Neuronal stem cell (in vitro differentiated cells): ENCODE results near the gene PRH1.

ENCODE experiments used
- DNase-seq: peaks from one replicate; pipeline ENCODE4 v3.0.0-alpha.2; 2013; ENCODE audit warnings: low spot score
- H2AFZ ChIP-seq: one replicate; pipeline ENCODE4 v1.6.1; 2013; ENCODE audit warnings: mild to moderate bottlenecking, low read length, inconsistent platforms
- H2AK5ac ChIP-seq: 2 replicates; pipeline ENCODE4 v1.6.1; 2013; ENCODE audit warnings: low read depth, mild to moderate bottlenecking, inconsistent platforms, low read length, moderate library complexity, mixed read lengths
- H2BK120ac ChIP-seq: 2 replicates; pipeline ENCODE4 v1.6.1; 2013; ENCODE audit warnings: low read depth, mild to moderate bottlenecking, inconsistent platforms, low read length, moderate library complexity, mixed read lengths
- H2BK12ac ChIP-seq: one replicate; pipeline ENCODE4 v1.6.1; 2013; ENCODE audit warnings: low read length, inconsistent platforms
- H2BK15ac ChIP-seq: 2 replicates; pipeline ENCODE4 v1.6.1; 2013; ENCODE audit warnings: mild to moderate bottlenecking, low read length, inconsistent platforms, mixed read lengths
- H2BK5ac ChIP-seq: one replicate; pipeline ENCODE4 v1.6.1; 2013; ENCODE audit warnings: inconsistent platforms, mild to moderate bottlenecking, low read length, moderate library complexity
- H3K14ac ChIP-seq: one replicate; pipeline ENCODE4 v1.6.1; 2013; ENCODE audit warnings: low read length, inconsistent platforms
- H3K18ac ChIP-seq: 2 replicates; pipeline ENCODE4 v1.6.1; 2013; ENCODE audit warnings: low read length, inconsistent platforms
- H3K23ac ChIP-seq: 2 replicates; pipeline ENCODE4 v1.6.1; 2013; ENCODE audit warnings: low read depth, mild to moderate bottlenecking, mixed read lengths, low read length, inconsistent platforms; ENCODE audit not compliant: poor library complexity
- H3K27ac ChIP-seq: replicated peaks from 3 replicates; pipeline ENCODE4 v1.5.1; 2013; ENCODE audit warnings: low read length, inconsistent platforms
- H3K27me3 ChIP-seq, 3 experiments: 2 replicates each; pipeline ENCODE4 v1.6.1; 2013; ENCODE audit warnings: low read length in 3 of 3, mild to moderate bottlenecking in 2 of 3, inconsistent platforms in 1 of 3, low read depth in 1 of 3, mixed read lengths in 1 of 3, moderate library complexity in 1 of 3; ENCODE audit not compliant: control insufficient read depth in 3 of 3, insufficient read depth in 3 of 3
- H3K36me3 ChIP-seq, 2 donors: replicated peaks in 1 of 2; 2 replicates each; pipeline ENCODE4 v1.6.1; 2013; ENCODE audit warnings: low read length in 2 of 2; ENCODE audit not compliant: control insufficient read depth in 2 of 2, insufficient read depth in 2 of 2
- H3K4ac ChIP-seq: 2 replicates; pipeline ENCODE4 v1.6.1; 2013; ENCODE audit warnings: inconsistent platforms, mild to moderate bottlenecking, low read length, moderate library complexity
- H3K4me1 ChIP-seq, 2 donors: 1 replicate in 1 of 2; 2 replicates in 1 of 2; pipeline ENCODE4 v1.6.1; 2013; ENCODE audit warnings: low read length in 2 of 2, low read depth in 1 of 2; ENCODE audit not compliant: control insufficient read depth in 2 of 2, insufficient read depth in 1 of 2
- H3K4me2 ChIP-seq: one replicate; pipeline ENCODE4 v1.6.1; 2013; ENCODE audit warnings: mild to moderate bottlenecking, low read length, inconsistent platforms; ENCODE audit not compliant: insufficient read depth, poor library complexity, severe bottlenecking
- H3K4me3 ChIP-seq, 2 donors: 2 replicates each; pipeline ENCODE4 v1.5.1; 2013; ENCODE audit warnings: low read length in 2 of 2, mild to moderate bottlenecking in 2 of 2, inconsistent platforms in 1 of 2, moderate library complexity in 1 of 2
- H3K79me1 ChIP-seq: one replicate; pipeline ENCODE4 v1.6.1; 2013; ENCODE audit warnings: low read depth, mild to moderate bottlenecking, inconsistent platforms, low read length, moderate library complexity
- H3K9ac ChIP-seq: one replicate; pipeline ENCODE4 v1.6.1; 2013; ENCODE audit warnings: mild to moderate bottlenecking, low read depth, low read length, inconsistent platforms; ENCODE audit not compliant: poor library complexity
- H3K9me3 ChIP-seq, 2 donors: replicated peaks in 1 of 2; 2 replicates each; pipeline versions ENCODE3 to v1.6.1; 2013; ENCODE audit warnings: low read length in 2 of 2, mild to moderate bottlenecking in 2 of 2, inconsistent platforms in 1 of 2, low read depth in 1 of 2, mixed read lengths in 1 of 2, moderate library complexity in 1 of 2; ENCODE audit not compliant: control insufficient read depth in 2 of 2, insufficient read depth in 1 of 2
- H4K8ac ChIP-seq: one replicate; pipeline ENCODE4 v1.6.1; 2013; ENCODE audit warnings: low read depth, mild to moderate bottlenecking, inconsistent platforms, low read length, moderate library complexity
- H4K91ac ChIP-seq: one replicate; pipeline ENCODE4 v1.6.1; 2013; ENCODE audit warnings: low read length, low read depth, mild to moderate bottlenecking, inconsistent platforms; ENCODE audit not compliant: poor library complexity
- WGBS, 2 donors: extraction: QIAGEN DNeasy Blood & Tissue Kit; methylation state at CpG; one replicate each; pipeline ENCODE4 v1.1.7; 2013; ENCODE audit warnings: missing lambda C conversion rate in 2 of 2, mixed read lengths in 1 of 2; ENCODE audit not compliant: insufficient read length in 2 of 2, insufficient replicate concordance in 1 of 2; ENCODE audit errors: extremely low coverage in 2 of 2; 5-methylcytosine and 5-hydroxymethylcytosine counted together

PRH1 gene

DNA sequence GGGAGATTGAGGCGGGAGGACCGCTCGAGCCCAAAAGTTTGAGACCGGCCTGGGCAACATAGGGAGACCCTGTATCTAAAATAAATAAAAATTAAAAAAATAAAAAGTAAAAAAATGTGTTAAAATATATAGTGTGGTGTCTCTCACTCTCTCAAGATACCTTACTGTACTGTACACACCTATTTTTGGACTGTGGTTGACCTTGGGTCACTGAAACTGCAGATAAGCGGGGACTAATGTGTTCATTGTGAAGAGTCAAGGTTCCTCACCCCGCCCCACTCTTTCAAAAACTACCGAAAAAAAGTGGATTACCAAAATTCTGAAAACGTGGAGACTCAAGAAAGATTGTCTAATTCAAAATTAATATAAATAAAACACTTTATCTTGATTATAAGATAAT lies 26.3 kb upstream of the PRH1 start:
- Histone ChIP-seq H3K4me2 (no peak overlapping the region), H3K4ac (no peak overlapping the region), H2BK12ac (no peak overlapping the region), H2BK120ac (no peak overlapping the region), H3K27ac (no peak overlapping the region), H3K36me3 (no peaks in the 10 kb centered on the region), H3K14ac (no peak overlapping the region), H4K91ac (no peak overlapping the region), H3K4me1 (no peaks in the 10 kb centered on the region), H2BK5ac (no peak overlapping the region), H4K8ac (no peak overlapping the region), H3K18ac (no peak overlapping the region), H2AK5ac (no peak overlapping the region), H3K23ac (no peak overlapping the region), H3K9ac (no peak overlapping the region), H3K9me3 (peaks cover 0 to 3% of the 10 kb centered on the region in 2 donors), H2AFZ (no peak overlapping the region), H3K79me1 (no peaks in the 10 kb centered on the region), H2BK15ac (no peak overlapping the region), H3K27me3 (no peaks in the 10 kb centered on the region), H3K4me3 (no peak overlapping the region)
- WGBS, 2 donors: no CpG with 5 or more reads among the region's 8 CpGs
- no peak for DNase-seq

DNA sequence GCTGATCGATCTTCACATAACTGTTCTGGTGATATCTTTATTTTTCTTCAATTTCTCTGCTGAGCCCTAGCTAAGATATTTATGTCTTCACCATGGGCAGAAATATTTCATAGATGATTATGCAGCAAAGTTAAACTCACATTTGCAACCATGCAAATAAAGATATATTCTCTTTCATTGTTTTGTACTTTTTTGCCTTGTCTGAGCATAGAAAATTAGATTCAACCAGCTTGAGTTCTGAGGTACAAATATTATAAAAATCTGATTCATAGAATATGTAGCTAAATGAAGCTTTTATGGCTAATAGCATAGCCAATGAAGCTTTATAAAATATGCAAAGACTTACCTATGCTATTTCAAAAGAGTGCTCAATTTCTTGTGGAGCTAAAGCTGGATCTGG lies 25.4 kb upstream of the PRH1 start, which contains the start of gene TAS2R13:
Gene TAS2R13, minus strand, starts transcription at position 101 of the 400 bp plus-strand sequence. CDS start 264 bp downstream, outside the sequence.
- Histone ChIP-seq H2AFZ (no peak within 1 kb of the TSS), H3K4me3 (no peak within 1 kb of the TSS), H3K36me3 (no peaks in the 10 kb centered on the region), H3K9ac (no peak within 1 kb of the TSS), H3K14ac (no peak within 1 kb of the TSS), H3K27ac (no peak within 1 kb of the TSS), H3K79me1 (no peaks in the 10 kb centered on the region), H3K27me3 (no peaks in the 10 kb centered on the region), H2BK15ac (no peak within 1 kb of the TSS), H3K9me3 (peaks cover 0 to 12% of the 10 kb centered on the region in 2 donors), H3K4me2 (no peak within 1 kb of the TSS), H2BK120ac (no peak within 1 kb of the TSS), H2BK12ac (no peak within 1 kb of the TSS), H2BK5ac (no peak within 1 kb of the TSS), H3K23ac (no peak within 1 kb of the TSS), H4K8ac (no peak within 1 kb of the TSS), H3K4ac (no peak within 1 kb of the TSS), H3K4me1 (no peaks in the 10 kb centered on the region), H4K91ac (no peak within 1 kb of the TSS), H3K18ac (no peak within 1 kb of the TSS), H2AK5ac (no peak within 1 kb of the TSS)
- WGBS, 2 donors: no CpG with 5 or more reads among the region's 1 CpG
- DNase-seq: no peak

DNA sequence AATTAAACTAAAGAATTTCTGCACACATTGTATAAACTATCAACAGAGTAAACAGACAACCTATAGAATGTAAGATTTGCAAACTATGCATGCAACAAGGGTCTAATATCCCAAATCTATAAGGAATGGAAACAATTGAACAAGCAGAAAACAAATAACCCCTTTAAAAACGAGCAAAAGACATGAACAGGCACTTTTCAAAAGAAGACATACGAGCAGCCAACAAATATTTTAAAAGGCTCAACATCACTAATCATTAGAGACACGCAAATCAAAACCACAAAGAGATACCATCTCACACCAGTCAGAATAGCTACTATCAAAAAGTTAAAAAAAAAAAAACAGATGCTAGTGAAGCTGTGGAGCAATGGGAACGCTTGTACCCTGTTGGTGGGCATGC lies 20.6 kb upstream of the PRH1 start:
- no peak overlapping the region for H3K27ac ChIP-seq
- no peak overlapping the region for H3K14ac ChIP-seq
- no peak overlapping the region for H2BK12ac ChIP-seq
- H3K36me3 ChIP-seq: no peaks in the 10 kb centered on the region
- no peak overlapping the region for H3K4me3 ChIP-seq
- no peak overlapping the region for H3K23ac ChIP-seq
- no peak overlapping the region for H2BK15ac ChIP-seq
- H3K9me3 ChIP-seq: peaks cover 0 to 28% of the 10 kb centered on the region in 2 donors
- DNase-seq: no peak
- H2AK5ac ChIP-seq: no peak overlapping the region
- no CpG with 5 or more reads among the region's 4 CpGs for WGBS, 2 donors
- H4K8ac ChIP-seq: no peak overlapping the region
- no peaks in the 10 kb centered on the region for H3K27me3 ChIP-seq
- H2BK5ac ChIP-seq: no peak overlapping the region
- H4K91ac ChIP-seq: no peak overlapping the region
- H2AFZ ChIP-seq: no peak overlapping the region
- no peak overlapping the region for H3K9ac ChIP-seq
- no peak overlapping the region for H3K4ac ChIP-seq
- H3K18ac ChIP-seq: no peak overlapping the region
- no peaks in the 10 kb centered on the region for H3K4me1 ChIP-seq
- no peak overlapping the region for H3K4me2 ChIP-seq
- no peaks in the 10 kb centered on the region for H3K79me1 ChIP-seq
- no peak overlapping the region for H2BK120ac ChIP-seq

DNA sequence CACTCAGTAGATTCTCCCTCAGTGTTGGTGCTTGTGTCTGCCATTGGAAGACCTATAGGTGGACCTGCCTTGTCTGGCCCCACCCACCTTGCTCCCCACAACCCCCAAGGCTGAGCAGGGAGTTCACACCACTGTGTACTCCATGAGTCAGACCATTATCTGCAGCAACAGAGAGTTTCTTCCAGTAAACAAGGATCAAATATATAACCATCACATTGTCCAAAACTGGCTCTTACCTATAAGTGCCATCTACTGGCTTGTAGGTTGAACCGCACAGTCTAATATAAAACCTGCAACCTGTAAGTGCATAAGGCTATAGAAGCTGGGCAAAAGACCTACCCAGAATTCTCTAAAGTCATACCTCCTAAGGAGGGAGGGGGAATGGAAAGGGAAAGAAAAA lies 17.4 kb upstream of the PRH1 start:
- no peak overlapping the region for H2AFZ ChIP-seq
- no peak overlapping the region for H2BK120ac ChIP-seq
- no peak overlapping the region for H3K27ac ChIP-seq
- H3K18ac ChIP-seq: no peak overlapping the region
- H2BK12ac ChIP-seq: no peak overlapping the region
- no peak overlapping the region for H2BK5ac ChIP-seq
- H2AK5ac ChIP-seq: no peak overlapping the region
- H3K4me3 ChIP-seq: no peak overlapping the region
- H3K9ac ChIP-seq: no peak overlapping the region
- no peak overlapping the region for H3K4me2 ChIP-seq
- H3K4ac ChIP-seq: no peak overlapping the region
- no peak overlapping the region for H3K14ac ChIP-seq
- DNase-seq: no peak
- no peak overlapping the region for H3K23ac ChIP-seq
- no peaks in the 10 kb centered on the region for H3K79me1 ChIP-seq
- no peak overlapping the region for H4K8ac ChIP-seq
- H3K9me3 ChIP-seq: peaks cover 0 to 33% of the 10 kb centered on the region in 2 donors
- no peak overlapping the region for H2BK15ac ChIP-seq
- H3K36me3 ChIP-seq: no peaks in the 10 kb centered on the region
- H3K27me3 ChIP-seq: no peaks in the 10 kb centered on the region
- H3K4me1 ChIP-seq: no peaks in the 10 kb centered on the region
- H4K91ac ChIP-seq: no peak overlapping the region
- WGBS, 2 donors: no CpG with 5 or more reads among the region's 1 CpG
